H9 (cell line): ENCODE results near the gene VASH2. TPM values are rescaled to one million over a fixed set of nuclear protein-coding genes. Genes with fewer than 3 reads are reported as not detected.

Experiments
- DNase-seq: peaks from one replicate; pipeline ENCODE4 v3.0.0-alpha.2; 2017
- H2AFZ ChIP-seq: one replicate; pipeline ENCODE4 v1.6.1; 2013; ENCODE audit warnings: mild to moderate bottlenecking, low read length, control low read depth, moderate library complexity
- H2AK5ac ChIP-seq: 2 replicates; pipeline ENCODE4 v1.6.1; 2013; ENCODE audit warnings: low read length, control low read depth, mixed read lengths; ENCODE audit not compliant: insufficient read length
- H2BK120ac ChIP-seq: one replicate; pipeline ENCODE4 v1.6.1; 2013; ENCODE audit warnings: low read depth, mild to moderate bottlenecking, low read length, control low read depth, inconsistent platforms; ENCODE audit not compliant: poor library complexity, severe bottlenecking
- H2BK12ac ChIP-seq: 2 replicates; pipeline ENCODE4 v1.6.1; 2013; ENCODE audit warnings: low read length, control low read depth, mixed read lengths, low read depth; ENCODE audit not compliant: insufficient read length
- H2BK15ac ChIP-seq: 2 replicates; pipeline ENCODE4 v1.6.1; 2013; ENCODE audit warnings: low read depth, low read length, control low read depth
- H2BK20ac ChIP-seq: one replicate; pipeline ENCODE4 v1.6.1; 2013; ENCODE audit warnings: low read depth, mild to moderate bottlenecking, low read length, control low read depth, inconsistent platforms; ENCODE audit not compliant: poor library complexity, severe bottlenecking
- H2BK5ac ChIP-seq: 2 replicates; pipeline ENCODE4 v1.6.1; 2013; ENCODE audit warnings: low read length, control low read depth, mixed read lengths; ENCODE audit not compliant: insufficient read length
- H3K14ac ChIP-seq: 2 replicates; pipeline ENCODE4 v1.6.1; 2013; ENCODE audit warnings: low read length, control low read depth; ENCODE audit not compliant: insufficient read depth
- H3K18ac ChIP-seq: 2 replicates; pipeline ENCODE4 v1.6.1; 2013; ENCODE audit warnings: low read depth, mild to moderate bottlenecking, mixed read lengths, low read length, control low read depth; ENCODE audit not compliant: insufficient read length
- H3K23ac ChIP-seq: 2 replicates; pipeline ENCODE4 v1.6.1; 2013; ENCODE audit warnings: low read length, control low read depth, mixed read lengths, low read depth; ENCODE audit not compliant: insufficient read length
- H3K23me2 ChIP-seq: 2 replicates; pipeline ENCODE4 v1.6.1; 2013; ENCODE audit warnings: low read depth, mild to moderate bottlenecking, mixed read lengths, low read length, control low read depth; ENCODE audit not compliant: insufficient read length, poor library complexity, severe bottlenecking
- H3K27ac ChIP-seq: 2 replicates; pipeline ENCODE4 v1.5.1; 2013; ENCODE audit warnings: low read length, control low read depth, mixed read lengths, low read depth; ENCODE audit not compliant: insufficient read length
- H3K27me3 ChIP-seq: 2 replicates; pipeline ENCODE4 v1.6.1; 2013; ENCODE audit warnings: low read length, control low read depth, inconsistent platforms; ENCODE audit not compliant: insufficient read depth
- H3K4ac ChIP-seq: 2 replicates; pipeline ENCODE4 v1.6.1; 2013; ENCODE audit warnings: low read depth, mild to moderate bottlenecking, control low read depth, inconsistent platforms, low read length, moderate library complexity
- H3K4me1 ChIP-seq: 2 replicates; pipeline ENCODE4 v1.6.1; 2013; ENCODE audit warnings: low read length, control low read depth, inconsistent platforms; ENCODE audit not compliant: insufficient read depth
- H3K4me2 ChIP-seq: 2 replicates; pipeline ENCODE4 v1.6.1; 2013; ENCODE audit warnings: low read length, control low read depth, mixed read lengths; ENCODE audit not compliant: insufficient read length, insufficient read depth
- H3K56ac ChIP-seq: 2 replicates; pipeline ENCODE4 v1.6.1; 2013; ENCODE audit warnings: low read depth, mild to moderate bottlenecking, mixed read lengths, low read length, control low read depth; ENCODE audit not compliant: insufficient read length
- H3K79me1 ChIP-seq: 2 replicates; pipeline ENCODE4 v1.6.1; 2013; ENCODE audit warnings: low read depth, mild to moderate bottlenecking, moderate library complexity, low read length, control low read depth, inconsistent platforms; ENCODE audit not compliant: insufficient read depth, poor library complexity, severe bottlenecking
- H3K79me2 ChIP-seq: 2 replicates; pipeline ENCODE4 v1.6.1; 2013; ENCODE audit warnings: low read length, control low read depth, inconsistent platforms; ENCODE audit not compliant: insufficient read depth
- H3K9ac ChIP-seq: 2 replicates; pipeline ENCODE4 v1.6.1; 2013; ENCODE audit warnings: low read length, control low read depth, mixed read lengths; ENCODE audit not compliant: insufficient read length; ENCODE audit errors: extremely low read depth
- H3K9me3 ChIP-seq: one replicate; pipeline ENCODE4 v1.6.1; 2013; ENCODE audit warnings: low read depth, low read length, inconsistent platforms; ENCODE audit not compliant: control insufficient read depth
- H3T11ph ChIP-seq: one replicate; pipeline ENCODE4 v1.6.1; 2013; ENCODE audit warnings: mild to moderate bottlenecking, low read length, control low read depth, inconsistent platforms
- H4K20me1 ChIP-seq: one replicate; pipeline ENCODE4 v1.6.1; 2013; ENCODE audit not compliant: control insufficient read depth, insufficient read length, insufficient read depth
- H4K5ac ChIP-seq: 2 replicates; pipeline ENCODE4 v1.6.1; 2013; ENCODE audit warnings: low read depth, mild to moderate bottlenecking, mixed read lengths, low read length, control low read depth; ENCODE audit not compliant: insufficient read length
- H4K8ac ChIP-seq: replicated peaks from 2 replicates; pipeline ENCODE4 v1.6.1; 2013; ENCODE audit warnings: low read length, control low read depth, mixed read lengths, low read depth; ENCODE audit not compliant: insufficient read length
- H4K91ac ChIP-seq: 2 replicates; pipeline ENCODE4 v1.6.1; 2013; ENCODE audit warnings: low read depth, mild to moderate bottlenecking, moderate library complexity, mixed read lengths, low read length, control low read depth; ENCODE audit not compliant: insufficient read length
- H3K27ac Mint-ChIP-seq, 3 experiments: 2 replicates in 2 of 3; 3 replicates in 1 of 3; pipeline ENCODE4 v1.8.0; 2020 to 2021; ENCODE audit warnings: mixed read lengths in 3 of 3, mild to moderate bottlenecking in 1 of 3, moderate library complexity in 1 of 3
- H3K27me3 Mint-ChIP-seq: 2 replicates; pipeline ENCODE4 v1.8.0; 2021; ENCODE audit warnings: low read depth, mild to moderate bottlenecking, moderate library complexity, mixed read lengths
- H3K36me3 Mint-ChIP-seq, 3 experiments: 2 replicates in 2 of 3; 3 replicates in 1 of 3; pipeline ENCODE4 v1.8.0; 2020 to 2021; ENCODE audit warnings: low read depth in 3 of 3, mixed read lengths in 3 of 3; ENCODE audit not compliant: insufficient read depth in 1 of 3
- H3K4me1 Mint-ChIP-seq, 2 experiments: 2 replicates each; pipeline ENCODE4 v1.8.0; 2020; ENCODE audit warnings: mixed read lengths in 2 of 2
- H3K4me3 Mint-ChIP-seq, 2 experiments: 2 replicates in 1 of 2; 3 replicates in 1 of 2; pipeline ENCODE4 v1.8.0; 2020 to 2021; ENCODE audit warnings: mild to moderate bottlenecking in 2 of 2, mixed read lengths in 2 of 2, moderate library complexity in 1 of 2
- H3K9me3 Mint-ChIP-seq, 2 experiments: 2 replicates in 1 of 2; 3 replicates in 1 of 2; pipeline ENCODE4 v1.8.0; 2020; ENCODE audit warnings: mild to moderate bottlenecking in 2 of 2, mixed read lengths in 2 of 2, moderate library complexity in 1 of 2
- CTCF ChIP-seq: fragments of 200-600 bp; sonication (generic); conservative IDR thresholded peaks from 3 replicates; pipeline ENCODE4 v1.8.0; 2021; ENCODE audit warnings: antibody characterized with exemption, mild to moderate bottlenecking
- WGBS: extraction: QIAGEN DNeasy Blood & Tissue Kit; methylation state at CpG from one replicate; pipeline ENCODE4 v1.1.7; 2013; ENCODE audit warnings: missing lambda C conversion rate, low lambda C conversion rate, mixed read lengths; ENCODE audit not compliant: insufficient read length; ENCODE audit errors: extremely low coverage; 5-methylcytosine and 5-hydroxymethylcytosine counted together
- total RNA-seq: library from RNA; stranded (reverse); gene quantifications from 2 replicates; pipeline ENCODE4 v1.2.1, GENCODE V29; 2021

VASH2 gene
- total RNA-seq, 1 experiment from 2014 or later: 76.1 TPM

GRCh38 chr1:212952641-212952976, 2.3 kb downstream of the VASH2 start:
- H3K14ac ChIP-seq: no peak overlapping the region

More at GRCh38 chr1:212952641-212952976, 2.3 kb downstream of the VASH2 start:
- Histone ChIP-seq H2BK120ac (no peak overlapping the region), H2AFZ (no peak overlapping the region), H3K9me3 (no peaks in the 10 kb centered on the region), H2BK5ac (no peak overlapping the region), H2BK20ac (no peak overlapping the region), H3T11ph (no peak overlapping the region), H2AK5ac (no peak overlapping the region), H3K23me2 (peaks cover 14% of the 10 kb centered on the region), H3K56ac (no peak overlapping the region), H3K9ac (no peak overlapping the region), H3K4me1 (peaks cover 3% of the 10 kb centered on the region; the same call in 1 of the 2 replicates), H3K79me2 (peaks cover 11% of the 10 kb centered on the region; the same call in 1 of the 2 replicates), H3K79me1 (peaks cover 7% of the 10 kb centered on the region), H3K27ac (no peak overlapping the region), H4K5ac (no peak overlapping the region), H4K8ac (no peak overlapping the region), H2BK12ac (no peak overlapping the region), H3K27me3 (no peaks in the 10 kb centered on the region), H4K20me1 (peaks cover 2% of the 10 kb centered on the region), H2BK15ac (no peak overlapping the region), H3K4me2 (peak overlapping the region; percentile 49), H4K91ac (no peak overlapping the region), H3K4ac (no peak overlapping the region), H3K23ac (no peak overlapping the region), H3K18ac (no peak overlapping the region)
- DNase-seq: no peak
- no CpG with 5 or more reads among the region's 8 CpGs for WGBS
- Mint-ChIP-seq H3K9me3 (peaks cover 8 to 9% of the 10 kb centered on the region in 2 experiments; a peak in 4 of 5 replicates), H3K36me3 (peaks cover 50 to 63% (median 53%) of the 10 kb centered on the region in 3 experiments), H3K27me3 (peaks cover 21% of the 10 kb centered on the region), H3K27ac (no peak overlapping the region; a peak in 2 of 7 replicates), H3K4me3 (peak overlapping the region; percentile 82 to 93), H3K4me1 (peaks cover 50 to 53% of the 10 kb centered on the region in 2 experiments)
- no peak for TF ChIP-seq CTCF
